Measurements from ENCODE around the gene RASL10A. TPM values are rescaled to one million over a fixed set of nuclear protein-coding genes. Genes with fewer than 3 reads are reported as not detected.

RASL10A gene
- total RNA-seq, 3 donors from 2014 or later, result 1.1 to 2.3 (median 1.4) TPM

DNA sequence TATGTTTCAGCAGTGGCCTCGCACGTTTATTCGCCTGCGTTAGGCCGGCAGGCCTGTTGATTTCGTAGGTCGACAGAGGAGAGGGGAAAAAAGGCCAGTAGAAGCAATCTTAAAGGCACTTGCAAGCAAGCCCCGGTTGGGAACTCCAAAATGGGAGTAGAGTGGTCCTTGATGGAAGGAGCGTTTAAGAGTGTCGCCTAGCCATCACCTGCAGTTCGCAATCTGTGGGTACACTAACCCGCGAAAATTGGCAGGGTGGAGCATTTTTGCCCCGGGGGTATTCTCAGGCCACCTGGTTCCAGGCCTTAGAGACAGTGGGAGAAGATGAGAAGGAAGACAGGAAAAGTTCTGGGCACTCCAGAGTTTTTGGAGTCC lies 46.3 kb downstream of the RASL10A start:
- no peaks in the 10 kb centered on the region for H3K9me3 ChIP-seq
- TF ChIP-seq, protein P1, sequence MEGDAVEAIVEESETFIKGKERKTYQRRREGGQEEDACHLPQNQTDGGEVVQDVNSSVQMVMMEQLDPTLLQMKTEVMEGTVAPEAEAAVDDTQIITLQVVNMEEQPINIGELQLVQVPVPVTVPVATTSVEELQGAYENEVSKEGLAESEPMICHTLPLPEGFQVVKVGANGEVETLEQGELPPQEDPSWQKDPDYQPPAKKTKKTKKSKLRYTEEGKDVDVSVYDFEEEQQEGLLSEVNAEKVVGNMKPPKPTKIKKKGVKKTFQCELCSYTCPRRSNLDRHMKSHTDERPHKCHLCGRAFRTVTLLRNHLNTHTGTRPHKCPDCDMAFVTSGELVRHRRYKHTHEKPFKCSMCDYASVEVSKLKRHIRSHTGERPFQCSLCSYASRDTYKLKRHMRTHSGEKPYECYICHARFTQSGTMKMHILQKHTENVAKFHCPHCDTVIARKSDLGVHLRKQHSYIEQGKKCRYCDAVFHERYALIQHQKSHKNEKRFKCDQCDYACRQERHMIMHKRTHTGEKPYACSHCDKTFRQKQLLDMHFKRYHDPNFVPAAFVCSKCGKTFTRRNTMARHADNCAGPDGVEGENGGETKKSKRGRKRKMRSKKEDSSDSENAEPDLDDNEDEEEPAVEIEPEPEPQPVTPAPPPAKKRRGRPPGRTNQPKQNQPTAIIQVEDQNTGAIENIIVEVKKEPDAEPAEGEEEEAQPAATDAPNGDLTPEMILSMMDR (IDR thresholded peaks at IDR 0.05), result no peak
- peak overlapping the region; percentile 56 for H3K4me3 ChIP-seq
- H3K36me3 ChIP-seq (ENCODE audit: low read depth), result no peaks in the 10 kb centered on the region
- ATAC-seq, result no peak
- peaks cover 34% of the 10 kb centered on the region for H3K4me1 ChIP-seq (ENCODE audit: low read depth)
- DNase-seq, result no peak
- intact Hi-C loops (cut with DNase I, micrococcal nuclease), result no loop called here

DNA sequence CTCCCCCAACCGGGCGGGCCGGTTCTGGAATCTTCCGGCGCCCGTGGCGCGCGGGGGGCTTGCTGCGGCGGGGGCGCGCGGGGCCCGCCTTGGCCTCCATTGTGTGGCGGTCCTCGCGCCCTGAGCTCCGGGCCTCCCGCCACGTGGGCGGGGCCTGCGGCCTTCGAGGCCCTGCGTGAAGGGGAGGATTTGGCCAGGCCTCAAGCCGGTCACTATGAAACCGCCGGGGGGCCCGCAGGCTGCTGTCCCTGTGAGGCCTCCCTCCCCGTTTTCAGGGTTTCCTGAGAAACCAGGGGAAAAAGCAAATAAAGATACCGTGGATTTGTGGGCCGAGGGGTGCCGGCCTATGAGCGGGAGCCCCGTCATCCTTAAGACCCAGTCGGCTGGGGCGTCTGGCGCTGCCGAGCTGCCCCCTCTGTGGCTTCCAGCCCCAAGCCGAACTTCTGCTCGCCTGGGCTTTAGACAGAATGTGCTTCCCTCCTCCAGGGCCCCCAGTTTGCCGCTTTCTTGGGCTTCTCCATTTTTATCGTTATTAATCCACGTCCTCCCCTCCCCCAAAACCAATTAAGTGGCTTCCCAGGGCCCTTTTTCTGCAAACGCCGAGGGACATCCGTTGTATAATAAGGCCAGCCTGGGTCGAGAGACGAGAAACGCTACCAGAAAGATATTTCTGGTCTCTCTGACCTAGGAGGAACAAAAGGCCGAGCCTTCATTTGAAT lies 46.8 kb downstream of the RASL10A start:
- Histone ChIP-seq H3K9me3 (no peaks in the 10 kb centered on the region), H3K36me3 (ENCODE audit: low read depth) (no peaks in the 10 kb centered on the region), H3K4me1 (ENCODE audit: low read depth) (peaks cover 34% of the 10 kb centered on the region), H3K4me3 (peak overlapping the region; percentile 56)
- TF ChIP-seq, protein P1 (IDR thresholded peaks at IDR 0.05), result no peak
- peak; percentile 60 to 75 (median 69) for DNase-seq
- intact Hi-C loops (cut with DNase I, micrococcal nuclease), result no loop called here
- ATAC-seq, result peak; percentile 55

DNA sequence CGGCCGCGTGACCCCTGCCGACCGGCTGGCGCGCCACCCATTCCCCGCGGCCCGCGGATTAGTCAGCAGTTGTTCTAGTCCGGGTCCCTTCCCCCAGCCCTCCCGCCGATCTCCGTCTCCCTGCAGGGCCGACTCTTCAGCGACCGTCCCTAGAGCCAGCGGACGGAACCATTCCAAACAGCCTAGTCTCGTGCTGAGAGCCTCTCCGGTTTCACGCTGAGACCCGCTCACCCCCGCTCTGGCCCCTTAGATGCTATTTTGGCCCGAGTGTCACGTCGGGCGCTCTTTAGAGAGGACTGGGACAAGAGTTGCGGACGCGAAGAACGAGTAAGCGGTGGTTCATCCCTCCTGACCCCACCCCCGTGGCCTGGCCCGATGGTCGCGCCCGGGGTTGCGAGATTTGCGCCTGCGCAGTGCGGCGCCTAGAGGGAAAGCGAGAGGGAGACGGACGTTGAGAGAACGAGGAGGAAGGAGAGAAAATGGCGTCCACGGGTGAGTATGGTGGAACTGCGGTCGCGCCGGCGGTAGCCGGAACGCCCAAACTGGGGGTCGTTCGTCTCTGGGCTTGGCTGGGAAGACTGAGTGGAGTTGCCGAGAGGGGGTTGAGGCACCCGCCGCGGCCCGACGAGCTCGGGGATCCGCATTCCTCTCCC lies 47.5 kb downstream of the RASL10A start, which contains the start of the genes EWSR1 and RHBDD3:
EWSR1 (plus strand) TSS at position 411 of the 653 bp plus-strand sequence; CDS start at position 480, 69 bp downstream.
RHBDD3 (minus strand) TSS at position 124 of the 653 bp plus-strand sequence. CDS start 2,355 bp downstream, outside the sequence.
- TF ChIP-seq, protein P1 (IDR thresholded peaks at IDR 0.05), result no peak
- H3K36me3 ChIP-seq (ENCODE audit: low read depth), result no peaks in the 10 kb centered on the region
- no peaks in the 10 kb centered on the region for H3K9me3 ChIP-seq
- peaks cover 33% of the 10 kb centered on the region for H3K4me1 ChIP-seq (ENCODE audit: low read depth)
- peak within 1 kb of the TSS; percentile 56 for H3K4me3 ChIP-seq
- ATAC-seq, result peak; percentile 92
- intact Hi-C loops (cut with DNase I, micrococcal nuclease), result no loop called here
- DNase-seq, result peak; percentile 95 to 98 (median 97)

DNA sequence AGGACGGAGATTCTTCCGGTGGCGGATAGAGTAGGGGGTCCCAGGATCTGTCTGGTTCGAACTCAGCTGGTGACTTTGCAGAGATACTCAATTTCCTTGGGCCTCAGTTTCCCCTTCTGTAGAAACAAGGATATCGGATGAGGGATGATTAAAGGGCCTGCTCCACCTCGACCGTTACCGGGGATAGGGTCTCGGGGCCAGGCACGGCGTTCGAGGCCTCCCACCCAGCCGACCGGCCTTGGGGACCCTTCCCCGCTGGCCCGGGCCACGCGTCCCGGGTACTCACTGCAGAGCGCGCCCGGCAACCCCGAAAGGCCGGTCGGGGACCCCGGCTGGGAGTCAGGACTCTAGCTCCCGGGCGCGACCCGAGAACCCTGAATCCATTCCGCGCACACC lies 48.0 kb downstream of the RASL10A start:
- Histone ChIP-seq H3K9me3 (no peaks in the 10 kb centered on the region), H3K4me3 (peak overlapping the region; percentile 56), H3K36me3 (ENCODE audit: low read depth) (no peaks in the 10 kb centered on the region), H3K4me1 (ENCODE audit: low read depth) (peaks cover 27% of the 10 kb centered on the region)
- DNase-seq, result no peak
- intact Hi-C loops (cut with DNase I, micrococcal nuclease), result no loop called here
- TF ChIP-seq, protein P1 (IDR thresholded peaks at IDR 0.05), result no peak
- no peak for ATAC-seq

DNA sequence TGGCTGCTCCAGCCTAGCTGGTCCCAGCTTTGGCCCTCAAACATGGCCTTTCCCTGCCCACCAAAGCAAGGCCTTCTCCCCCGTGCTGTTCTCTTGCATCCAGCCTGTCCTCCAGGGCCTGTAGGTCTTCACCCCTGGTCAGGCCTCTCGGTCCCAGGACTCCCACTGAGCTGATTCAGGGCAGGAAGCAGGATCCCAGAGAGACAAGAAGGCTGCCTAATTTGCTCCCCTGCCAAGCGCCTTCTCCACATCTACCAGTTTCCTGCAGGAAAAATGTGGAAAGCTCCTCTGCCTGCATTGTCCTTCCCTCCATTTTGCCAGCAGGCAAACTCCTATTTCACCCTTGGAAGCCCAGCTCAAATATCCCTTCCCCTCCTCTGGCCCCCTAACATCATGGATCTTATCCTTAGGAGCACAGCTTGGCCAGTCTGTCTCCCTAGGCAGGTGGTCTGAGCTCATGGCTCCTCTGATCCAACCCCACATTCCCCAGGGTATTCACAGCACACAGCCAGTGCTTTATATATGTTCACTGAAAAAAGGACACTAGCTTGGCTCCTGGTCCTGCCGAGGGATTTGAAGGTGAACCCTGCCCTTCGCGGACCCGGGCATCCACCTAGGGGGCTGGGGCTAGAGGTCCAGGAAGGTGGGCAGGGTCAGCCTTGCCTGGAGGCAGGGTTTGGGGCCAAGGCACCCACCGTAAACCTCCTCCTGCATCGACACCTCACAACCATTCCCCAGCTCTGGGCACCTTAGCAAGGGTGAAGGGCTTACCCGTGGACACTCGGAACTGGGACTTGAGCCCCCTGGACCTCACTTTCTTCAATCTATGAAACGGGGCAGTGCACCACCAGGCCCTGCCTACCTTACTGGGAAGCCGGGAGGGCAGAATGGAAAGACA lies 48.7 kb downstream of the RASL10A start:
- H3K4me3 ChIP-seq, result peak overlapping the region; percentile 56
- peak in 1 of 3 donors; percentile 28 for DNase-seq

More for the DNA sequence above, 48.7 kb downstream of the RASL10A start:
- H3K4me1 ChIP-seq (ENCODE audit: low read depth), result peaks cover 23% of the 10 kb centered on the region
- H3K9me3 ChIP-seq, result no peaks in the 10 kb centered on the region
- ATAC-seq, result no peak
- H3K36me3 ChIP-seq (ENCODE audit: low read depth), result no peaks in the 10 kb centered on the region
- intact Hi-C loops (cut with DNase I, micrococcal nuclease), result no loop called here
- TF ChIP-seq, protein P1 (IDR thresholded peaks at IDR 0.05), result no peak

Data from mucosa of descending colon (tissue), 3 donors.